OCI-M2 (cell line): ENCODE results near the gene TOX4.
A peak's percentile ranks its signal among the peaks of the same experiment; 100 is the strongest.

Source experiments
- DNase-seq: peaks from one replicate; lab custom pipeline; 2025; ENCODE audit not compliant: unreplicated experiment; lab: John Stamatoyannopoulos, UW

Gene TOX4

DNA sequence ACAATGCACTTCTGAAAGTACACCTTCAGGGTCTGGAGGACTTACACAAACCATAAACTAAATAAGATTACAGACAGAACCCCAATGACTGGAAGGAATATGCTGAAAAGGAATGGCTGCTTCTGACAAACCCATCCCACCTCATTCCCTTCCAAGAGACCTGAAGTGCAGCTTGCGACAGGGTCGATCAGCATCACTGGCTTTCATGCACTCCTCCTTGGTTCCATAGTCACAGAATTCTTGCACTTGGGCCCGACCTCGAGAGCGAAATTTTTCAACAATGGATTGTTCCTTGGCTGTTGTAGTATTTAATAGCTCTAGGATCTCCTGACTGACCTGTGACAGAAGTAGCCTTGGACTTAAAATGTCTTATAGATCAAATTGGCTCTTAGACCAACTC is 24.6 kb downstream of the TOX4 start:
- DNase-seq = no peak

DNA sequence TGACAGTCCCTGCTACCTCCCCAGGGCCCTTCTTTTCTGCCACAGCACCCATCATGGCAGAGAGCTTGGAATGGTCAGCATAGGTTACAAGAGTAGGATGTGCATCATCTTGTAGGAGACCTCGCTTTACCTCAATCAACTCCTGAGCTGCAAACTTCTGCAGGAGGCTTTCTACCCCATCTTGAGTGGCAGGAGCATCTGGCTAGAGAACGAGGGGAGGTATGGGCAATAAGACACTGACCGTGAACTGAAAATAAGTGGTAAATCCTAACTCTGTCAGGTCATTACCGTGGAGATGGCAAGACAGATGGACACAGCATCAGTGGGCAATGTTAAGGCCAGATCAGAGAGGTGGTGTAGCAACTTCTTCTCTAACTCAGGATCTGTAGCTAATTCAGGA is 26.4 kb downstream of the TOX4 start:
- DNase-seq = no peak

- no peak for DNase-seq
Observed at GRCh38 chr14:21505012-21505553, 28.1 kb downstream of the TOX4 start.

DNA sequence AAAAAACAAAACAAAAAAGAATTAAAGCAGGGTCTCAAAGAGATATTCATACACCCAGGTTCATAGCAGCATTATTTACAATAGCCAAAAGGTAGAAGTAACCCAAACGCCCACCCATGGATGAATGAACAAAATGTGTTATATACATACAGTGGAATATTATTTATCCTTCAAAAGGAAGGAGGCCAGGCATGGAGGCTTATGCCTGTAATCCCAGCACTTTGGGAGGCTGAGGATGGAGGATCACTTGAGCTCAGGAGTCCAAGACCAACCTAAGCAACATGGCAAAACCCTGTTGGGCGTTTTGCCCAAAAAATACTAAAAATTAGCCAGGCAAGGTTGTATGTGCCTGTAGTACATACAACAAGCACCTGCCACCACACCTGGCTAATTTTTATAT is 29.6 kb downstream of the TOX4 start:
- no peak for DNase-seq

- no peak for DNase-seq
Observed at GRCh38 chr14:21509432-21510143, 32.6 kb downstream of the TOX4 start.

- DNase-seq = peak; percentile 97
Observed at GRCh38 chr14:21510735-21511657, 34.0 kb downstream of the TOX4 start, which contains the start of gene METTL3. TSS of gene METTL3 (minus strand) at chr14:21511340. CDS start at chr14:21511223, 117 bp downstream.

- DNase-seq = no peak
Observed at GRCh38 chr14:21514341-21514740, 37.3 kb downstream of the TOX4 start.

- DNase-seq = no peak
Observed at GRCh38 chr14:21518725-21519124, 41.7 kb downstream of the TOX4 start.

GRCh38 chr14:21520767-21521166 is 43.8 kb downstream of the TOX4 start:
- no peak for DNase-seq

GRCh38 chr14:21521501-21521900 is 44.5 kb downstream of the TOX4 start:
- no peak for DNase-seq

GRCh38 chr14:21523203-21523602 is 46.2 kb downstream of the TOX4 start:
- no peak for DNase-seq

DNA sequence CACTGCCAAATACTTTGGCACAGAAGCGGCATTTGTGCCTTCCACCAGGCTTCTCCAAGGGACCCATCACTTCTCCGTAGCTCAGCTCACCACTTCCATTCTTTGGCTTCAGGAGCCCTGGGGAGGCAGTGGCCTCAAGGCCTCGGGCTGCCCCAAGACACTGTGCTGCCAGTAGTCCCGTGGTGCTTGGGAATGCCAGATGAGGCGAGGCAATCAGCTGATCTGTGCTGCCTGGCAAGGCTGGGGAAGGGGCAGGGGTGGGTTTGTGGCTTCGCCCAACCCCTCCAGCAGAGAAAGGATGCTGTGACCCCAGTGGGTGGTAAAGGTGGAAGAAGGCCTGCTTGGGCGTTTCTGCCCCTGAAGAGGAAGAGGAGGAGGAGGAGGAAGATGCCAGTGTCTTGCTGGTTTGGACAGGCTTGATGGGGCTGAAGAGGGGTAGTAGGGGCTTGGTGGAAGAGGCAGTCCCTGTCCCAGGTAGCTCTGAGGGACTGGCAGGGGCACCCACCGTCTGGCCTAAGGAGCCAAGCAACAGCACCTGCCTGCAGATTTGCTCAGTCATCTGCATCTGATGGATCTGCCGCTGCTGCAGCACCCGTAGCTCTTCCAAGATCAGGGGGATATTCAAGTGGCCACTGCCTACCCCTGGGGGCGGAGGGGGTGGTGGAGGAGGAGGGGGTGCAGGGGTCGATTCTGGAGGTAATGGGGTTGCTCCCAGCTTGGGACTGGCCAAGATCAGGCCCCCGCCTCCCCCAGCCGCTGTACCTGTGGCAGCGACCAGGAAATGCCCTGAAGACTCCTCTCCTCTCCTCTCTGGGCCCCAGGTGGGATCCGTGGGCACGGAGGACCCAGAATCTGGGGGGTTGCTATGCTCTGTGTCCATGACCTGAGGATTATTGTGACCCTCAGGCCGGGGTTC is 47.8 kb downstream of the TOX4 start:
- DNase-seq = no peak

GRCh38 chr14:21525571-21525961 is 48.6 kb downstream of the TOX4 start:
- no peak for DNase-seq

- DNase-seq = no peak
Observed at GRCh38 chr14:21525962-21526671, 49.1 kb downstream of the TOX4 start, which contains the start of gene SALL2. TSS of gene SALL2 (minus strand) at chr14:21526346. CDS start at chr14:21526127, 219 bp downstream.

DNA sequence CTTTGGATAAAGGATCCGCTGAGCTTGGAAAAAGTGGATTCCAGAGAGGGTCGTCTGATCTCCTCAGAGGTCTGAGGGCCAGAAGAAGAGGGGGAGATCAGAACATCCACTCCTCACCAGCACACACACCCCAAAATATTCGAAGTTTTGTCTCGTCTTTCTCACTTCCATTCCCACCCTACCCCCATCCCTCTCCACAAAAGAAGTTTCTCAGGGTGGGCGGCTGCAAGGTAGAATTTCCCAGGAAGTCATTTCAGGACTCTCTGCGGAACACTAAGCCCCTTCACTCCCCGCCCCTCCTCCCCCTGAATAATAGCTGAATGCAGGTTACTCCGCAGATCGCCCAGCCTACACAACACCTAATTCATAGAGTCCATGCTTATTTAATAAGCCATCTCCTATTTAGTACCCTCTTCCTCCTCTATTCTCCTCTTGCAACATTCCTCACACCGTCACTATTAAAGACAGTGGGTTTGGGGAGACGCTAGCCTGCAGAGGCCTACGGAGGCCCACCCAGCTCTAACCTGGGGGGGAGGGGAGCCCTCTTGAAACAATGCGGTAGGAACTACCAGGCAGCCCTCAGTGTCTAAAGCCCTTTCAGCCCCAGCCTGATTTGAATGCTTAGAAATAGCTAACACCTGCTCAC is 49.8 kb downstream of the TOX4 start:
- DNase-seq = no peak

- DNase-seq = no peak
Observed at GRCh38 chr14:21527318-21527679, 50.3 kb downstream of the TOX4 start.

GRCh38 chr14:21528381-21529348 is 51.7 kb downstream of the TOX4 start:
- no peak for DNase-seq

DNA sequence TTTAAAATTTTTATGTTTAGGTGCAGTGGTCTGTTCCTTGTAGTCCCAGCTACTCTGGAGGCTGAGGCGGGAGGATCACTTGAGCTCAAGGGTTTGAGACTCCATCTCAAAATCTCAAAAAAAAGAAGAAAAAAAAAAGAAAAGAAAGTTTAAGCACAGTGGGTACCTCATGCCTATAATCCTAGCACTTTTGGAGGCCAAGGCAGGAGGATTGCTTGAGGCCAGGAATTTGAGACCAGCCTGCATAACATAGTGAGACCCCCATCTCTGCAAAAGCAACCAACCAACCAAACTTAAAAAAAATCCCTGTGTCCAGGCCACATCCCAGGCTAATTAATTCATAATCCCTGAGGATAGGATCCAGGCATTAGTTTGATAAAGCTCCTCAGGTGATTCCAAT is 52.5 kb downstream of the TOX4 start:
- DNase-seq = no peak

GRCh38 chr14:21533294-21533693 is 56.3 kb downstream of the TOX4 start:
- DNase-seq = no peak
